RWPE1 (cell line): Measurements from ENCODE around the gene FREM2.

ENCODE experiments used
- CTCF ChIA-PET: fragments of 350-600 bp; sonication (Branson Sonifier 250); formaldehyde crosslinking; extraction: SDS; loops from one replicate; lab custom pipeline; 2021; lab: Yijun Ruan, JAX
- POLR2A ChIA-PET: fragments of 400-600 bp; formaldehyde crosslinking; extraction: SDS; loops from one replicate; lab custom pipeline; 2020; ENCODE audit warnings: antibody characterized with exemption; ENCODE audit not compliant: low non-redundant PET; lab: Yijun Ruan, JAX
- DNase-seq: peaks from one replicate; pipeline ENCODE4 v3.0.0; 2012; ENCODE audit warnings: low spot score
- H3K27ac ChIP-seq: fragments of 450-650 bp; 2 replicates; pipeline ENCODE4 v1.5.1; 2017
- TF ChIP-seq, protein P1 (sequence below): fragments of 450-650 bp; conservative IDR thresholded peaks from 2 replicates; pipeline ENCODE4 v1.5.1; 2017; ENCODE audit warnings: low read depth, mild to moderate bottlenecking

Gene FREM2

GRCh38 chr13:38849315-38849714, 162.4 kb downstream of the FREM2 start:
- no peak overlapping the region for H3K27ac ChIP-seq
- peak; percentile 5 for DNase-seq
- TF ChIP-seq, protein P1, sequence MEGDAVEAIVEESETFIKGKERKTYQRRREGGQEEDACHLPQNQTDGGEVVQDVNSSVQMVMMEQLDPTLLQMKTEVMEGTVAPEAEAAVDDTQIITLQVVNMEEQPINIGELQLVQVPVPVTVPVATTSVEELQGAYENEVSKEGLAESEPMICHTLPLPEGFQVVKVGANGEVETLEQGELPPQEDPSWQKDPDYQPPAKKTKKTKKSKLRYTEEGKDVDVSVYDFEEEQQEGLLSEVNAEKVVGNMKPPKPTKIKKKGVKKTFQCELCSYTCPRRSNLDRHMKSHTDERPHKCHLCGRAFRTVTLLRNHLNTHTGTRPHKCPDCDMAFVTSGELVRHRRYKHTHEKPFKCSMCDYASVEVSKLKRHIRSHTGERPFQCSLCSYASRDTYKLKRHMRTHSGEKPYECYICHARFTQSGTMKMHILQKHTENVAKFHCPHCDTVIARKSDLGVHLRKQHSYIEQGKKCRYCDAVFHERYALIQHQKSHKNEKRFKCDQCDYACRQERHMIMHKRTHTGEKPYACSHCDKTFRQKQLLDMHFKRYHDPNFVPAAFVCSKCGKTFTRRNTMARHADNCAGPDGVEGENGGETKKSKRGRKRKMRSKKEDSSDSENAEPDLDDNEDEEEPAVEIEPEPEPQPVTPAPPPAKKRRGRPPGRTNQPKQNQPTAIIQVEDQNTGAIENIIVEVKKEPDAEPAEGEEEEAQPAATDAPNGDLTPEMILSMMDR: no peak
- ChIA-PET POLR2A (no interaction called here), CTCF (no interaction called here)

- ChIA-PET CTCF (interaction anchor here (0.5 to 0.6 kb wide), 3 partner anchors 11 to 1482 kb away, joined by 3 to 5 read pairs (median 3); no protein-coding TSS in a partner anchor), POLR2A (no interaction called here)
- TF ChIP-seq, protein P1: no peak
- no peak overlapping the region for H3K27ac ChIP-seq
- no peak for DNase-seq
These were observed 164.2 kb downstream of the FREM2 start for GRCh38 chr13:38850868-38851626.

- TF ChIP-seq, protein P1: no peak
- CTCF ChIA-PET: interaction anchor here (0.7 kb wide), 1 partner anchor 135 kb away, joined by 3 read pairs; no protein-coding TSS in a partner anchor
These were observed 167.3 kb downstream of the FREM2 start for GRCh38 chr13:38854226-38854625.

GRCh38 chr13:38856065-38856464, 169.2 kb downstream of the FREM2 start:
- ChIA-PET POLR2A (no interaction called here), CTCF (no interaction called here)
- no peak for DNase-seq
- TF ChIP-seq, protein P1: no peak
- H3K27ac ChIP-seq: no peak overlapping the region

More at GRCh38 chr13:38854226-38854625, 167.3 kb downstream of the FREM2 start:
- DNase-seq: no peak
- POLR2A ChIA-PET: no interaction called here
- H3K27ac ChIP-seq: no peak overlapping the region

DNA sequence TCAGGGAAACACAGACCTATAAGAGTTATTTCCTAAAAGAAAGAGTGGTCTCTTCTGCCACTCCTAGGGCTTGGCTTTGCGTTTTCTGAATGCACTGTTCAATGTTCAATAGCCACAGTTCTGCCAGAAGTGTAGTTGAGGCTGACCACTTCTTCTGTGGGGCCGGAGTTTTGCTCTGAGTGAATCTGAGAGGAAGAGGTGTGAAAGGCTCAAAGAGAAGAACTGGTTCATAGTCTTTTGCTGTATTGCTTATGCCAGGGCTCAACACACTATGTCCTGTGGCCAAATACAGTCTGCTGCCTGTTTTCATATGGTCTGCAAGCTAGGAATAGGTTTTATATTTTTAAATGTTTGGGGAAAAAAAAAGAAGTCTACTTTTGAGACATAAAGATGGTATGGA, 175.6 kb downstream of the FREM2 start:
- CTCF ChIA-PET: no interaction called here

GRCh38 chr13:38863536-38863935, 176.7 kb downstream of the FREM2 start:
- ChIA-PET POLR2A (no interaction called here), CTCF (interaction anchor here (0.6 kb wide), 1 partner anchor 59 kb away, joined by 3 read pairs; no protein-coding TSS in a partner anchor)
- H3K27ac ChIP-seq: no peak overlapping the region
- no peak for DNase-seq
- TF ChIP-seq, protein P1: no peak

More for the DNA sequence above, 175.6 kb downstream of the FREM2 start:
- no peak overlapping the region for H3K27ac ChIP-seq
- DNase-seq: no peak
- POLR2A ChIA-PET: no interaction called here
- TF ChIP-seq, protein P1: no peak
